H1 (cell line): Measurements from ENCODE around the gene SLC25A48. TPM values are rescaled to one million over a fixed set of nuclear protein-coding genes. Genes with fewer than 3 reads are reported as not detected.

Experiments used
- CTCF ChIA-PET: fragments of 300-600 bp; sonication (Branson Sonifier 250); formaldehyde crosslinking; loops from one replicate; lab custom pipeline; 2021; ENCODE audit not compliant: partially characterized antibody; lab: Charles Lee
- POLR2A ChIA-PET: fragments of 300-600 bp; sonication (Branson Sonifier 250); formaldehyde crosslinking; loops from one replicate; lab custom pipeline; 2021; ENCODE audit warnings: inconsistent platforms; ENCODE audit not compliant: partially characterized antibody; lab: Charles Lee
- DNase-seq, 2 experiments: peaks; one replicate each; pipeline versions ENCODE4 v3.0.0 to v3.0.0-alpha.2; 2010 to 2022; ENCODE audit warnings: low spot score in 2 of 2, low read depth in 1 of 2, mixed read lengths in 1 of 2
- FAIRE-seq: peaks from 2 replicates; lab custom pipeline; 2011; peaks lifted over from hg19 to GRCh38; lab: Jason Lieb, UNC
- H2AFZ ChIP-seq: 2 replicates; pipeline ENCODE4 v1.8.1; 2012; ENCODE audit warnings: low read length, inconsistent platforms
- H2AK5ac ChIP-seq: 2 replicates; pipeline ENCODE4 v1.6.1; 2013; ENCODE audit warnings: low read depth, low read length
- H2BK120ac ChIP-seq: replicated peaks from 2 replicates; pipeline ENCODE3; 2013; ENCODE audit warnings: low read depth, low read length, inconsistent platforms
- H2BK12ac ChIP-seq: 2 replicates; pipeline ENCODE4 v1.6.1; 2013; ENCODE audit warnings: low read depth, low read length
- H2BK15ac ChIP-seq: 2 replicates; pipeline ENCODE4 v1.6.1; 2013; ENCODE audit warnings: low read length
- H2BK20ac ChIP-seq: 2 replicates; pipeline ENCODE4 v1.6.1; 2013; ENCODE audit warnings: low read length
- H2BK5ac ChIP-seq: 2 replicates; pipeline ENCODE4 v1.6.1; 2013; ENCODE audit warnings: low read depth, low read length
- H3K14ac ChIP-seq: 2 replicates; pipeline ENCODE4 v1.6.1; 2013; ENCODE audit warnings: inconsistent platforms; ENCODE audit not compliant: insufficient read length
- H3K18ac ChIP-seq: 2 replicates; pipeline ENCODE4 v1.6.1; 2013; ENCODE audit warnings: low read length; ENCODE audit errors: extremely low read depth
- H3K23ac ChIP-seq: 2 replicates; pipeline ENCODE4 v1.6.1; 2013; ENCODE audit warnings: inconsistent platforms; ENCODE audit not compliant: insufficient read length
- H3K23me2 ChIP-seq: 2 replicates; pipeline ENCODE4 v1.6.1; 2013; ENCODE audit warnings: low read depth, low read length
- H3K27ac ChIP-seq: 2 replicates; pipeline ENCODE4 v1.6.1; 2011; ENCODE audit warnings: low read depth, low read length, inconsistent platforms
- H3K27me3 ChIP-seq, 4 experiments: replicated peaks in 1 of 4; 1 replicate in 1 of 4; 2 replicates in 3 of 4; pipeline versions ENCODE4 v1.6.1 to v1.8.1; 2011 to 2013; ENCODE audit warnings: low read length in 3 of 4, mild to moderate bottlenecking in 3 of 4, inconsistent platforms in 2 of 4, mixed read lengths in 2 of 4, moderate library complexity in 1 of 4; ENCODE audit not compliant: control insufficient read depth in 3 of 4, insufficient read depth in 3 of 4; ENCODE audit errors: extremely low read depth in 1 of 4
- H3K36me3 ChIP-seq, 4 experiments: 2 replicates each; pipeline versions ENCODE4 v1.6.1 to v1.8.1; 2011 to 2013; ENCODE audit warnings: mild to moderate bottlenecking in 4 of 4, low read length in 3 of 4, moderate library complexity in 2 of 4, control low read depth in 1 of 4, inconsistent platforms in 1 of 4; ENCODE audit not compliant: insufficient read depth in 4 of 4, control insufficient read depth in 2 of 4
- H3K4ac ChIP-seq: replicated peaks from 2 replicates; pipeline ENCODE3; 2013; ENCODE audit warnings: low read length, low read depth, mixed read lengths, inconsistent platforms; ENCODE audit not compliant: insufficient read length
- H3K4me1 ChIP-seq, 4 experiments: replicated peaks in 1 of 4; 1 replicate in 1 of 4; 2 replicates in 3 of 4; pipeline versions ENCODE4 v1.6.1 to v1.8.1; 2011 to 2013; ENCODE audit warnings: low read length in 3 of 4, inconsistent platforms in 2 of 4, mixed read lengths in 1 of 4; ENCODE audit not compliant: insufficient read depth in 4 of 4, control insufficient read depth in 3 of 4
- H3K4me2 ChIP-seq, 2 experiments: 2 replicates each; pipeline versions ENCODE4 v1.6.1 to v1.8.1; 2011 to 2013; ENCODE audit warnings: low read depth in 2 of 2, low read length in 2 of 2, control low read depth in 1 of 2, inconsistent platforms in 1 of 2, mild to moderate bottlenecking in 1 of 2; ENCODE audit not compliant: insufficient read depth in 1 of 2
- H3K4me3 ChIP-seq, 4 experiments: fragments of 200-600, 300-600 bp in 1 of 4; sonication (generic), shearing (Covaris generic), sonication (Bioruptor Twin) in 1 of 4; 2 replicates each; pipeline versions ENCODE4 v1.5.1 to v1.8.1; 2011 to 2016; ENCODE audit warnings: low read length in 4 of 4, low read depth in 3 of 4, control low read depth in 2 of 4, inconsistent platforms in 2 of 4, mild to moderate bottlenecking in 2 of 4, mixed read lengths in 1 of 4, moderate library complexity in 1 of 4; ENCODE audit not compliant: insufficient read depth in 2 of 4; ENCODE audit errors: extremely low read depth in 1 of 4
- H3K56ac ChIP-seq: replicated peaks from 2 replicates; pipeline ENCODE3; 2013; ENCODE audit warnings: low read depth, mild to moderate bottlenecking, mixed read lengths, low read length, inconsistent platforms; ENCODE audit not compliant: insufficient read length
- H3K79me1 ChIP-seq: 2 replicates; pipeline ENCODE4 v1.6.1; 2013; ENCODE audit warnings: low read depth, low read length, control low read depth
- H3K79me2 ChIP-seq, 2 experiments: 2 replicates each; pipeline versions ENCODE4 v1.6.1 to v1.8.1; 2012 to 2013; ENCODE audit warnings: low read length in 2 of 2, mild to moderate bottlenecking in 2 of 2, inconsistent platforms in 1 of 2; ENCODE audit not compliant: insufficient read depth in 2 of 2, control insufficient read depth in 1 of 2
- H3K9ac ChIP-seq, 4 experiments: replicated peaks in 1 of 4; 1 replicate in 1 of 4; 2 replicates in 3 of 4; pipeline versions ENCODE4 v1.6.1 to v1.8.1; 2011 to 2013; ENCODE audit warnings: low read depth in 3 of 4, low read length in 3 of 4, control low read depth in 2 of 4, mild to moderate bottlenecking in 2 of 4, moderate library complexity in 2 of 4, inconsistent platforms in 1 of 4; ENCODE audit errors: extremely low read depth in 1 of 4
- H3K9me3 ChIP-seq, 2 experiments: 2 replicates each; pipeline versions ENCODE4 v1.6.1 to v1.8.1; 2012 to 2013; ENCODE audit warnings: mild to moderate bottlenecking in 2 of 2, moderate library complexity in 2 of 2, control low read depth in 1 of 2, inconsistent platforms in 1 of 2, low read depth in 1 of 2, low read length in 1 of 2, mixed read lengths in 1 of 2; ENCODE audit not compliant: insufficient read depth in 2 of 2
- H4K20me1 ChIP-seq, 2 experiments: replicated peaks in 1 of 2; 2 replicates each; pipeline versions ENCODE3 to v1.8.1; 2011 to 2013; ENCODE audit warnings: inconsistent platforms in 2 of 2, low read length in 2 of 2, mild to moderate bottlenecking in 1 of 2; ENCODE audit not compliant: insufficient read depth in 2 of 2, control insufficient read depth in 1 of 2
- H4K5ac ChIP-seq: 2 replicates; pipeline ENCODE4 v1.6.1; 2013; ENCODE audit warnings: low read length, low read depth, mixed read lengths, inconsistent platforms; ENCODE audit not compliant: insufficient read length
- H4K8ac ChIP-seq: 2 replicates; pipeline ENCODE4 v1.8.0; 2013; ENCODE audit warnings: mild to moderate bottlenecking, moderate library complexity, low read length, inconsistent platforms; ENCODE audit not compliant: insufficient read depth; ENCODE audit errors: extremely low read depth
- H4K91ac ChIP-seq: replicated peaks from 2 replicates; pipeline ENCODE3; 2013; ENCODE audit warnings: low read length, mixed read lengths, inconsistent platforms; ENCODE audit not compliant: insufficient read length
- ASH2L ChIP-seq: fragments of 200-600, 300-600 bp; sonication (generic); IDR thresholded peaks from one replicate; pipeline ENCODE4 v1.7.1; 2017; ENCODE audit warnings: low read length
- EP300 ChIP-seq, 2 experiments: IDR thresholded peaks; 1 replicate in 1 of 2; 2 replicates in 1 of 2; pipeline ENCODE4 v1.6.1; 2011 to 2012; ENCODE audit warnings: low read depth in 2 of 2, low read length in 2 of 2, mild to moderate bottlenecking in 2 of 2, borderline replicate concordance in 1 of 2, inconsistent platforms in 1 of 2, moderate library complexity in 1 of 2
- GABPA ChIP-seq: IDR thresholded peaks from 2 replicates; pipeline ENCODE4 v1.6.1; 2011; ENCODE audit warnings: mild to moderate bottlenecking, low read length, moderate library complexity, borderline replicate concordance; ENCODE audit not compliant: insufficient read depth
- MAFK ChIP-seq: IDR thresholded peaks from 2 replicates; pipeline ENCODE4 v1.6.1; 2012; ENCODE audit warnings: low read depth, mild to moderate bottlenecking, improper control_type of control experiment, low read length
- POU5F1 ChIP-seq: IDR thresholded peaks from 2 replicates; pipeline ENCODE4 v1.6.1; 2011; ENCODE audit warnings: low read depth, mild to moderate bottlenecking, low read length, moderate library complexity
- RAD21 ChIP-seq, 2 experiments: IDR thresholded peaks in 1 of 2; conservative IDR thresholded peaks in 1 of 2; 2 replicates each; pipeline ENCODE4 v1.6.1; 2011; ENCODE audit warnings: low read depth in 2 of 2, low read length in 2 of 2, improper control_type of control experiment in 1 of 2, inconsistent platforms in 1 of 2, mild to moderate bottlenecking in 1 of 2, moderate library complexity in 1 of 2
- SP1 ChIP-seq: IDR thresholded peaks from 2 replicates; pipeline ENCODE4 v1.6.1; 2011; ENCODE audit warnings: low read depth, low read length
- TBP ChIP-seq: IDR thresholded peaks from 2 replicates; pipeline ENCODE4 v1.6.1; 2011; ENCODE audit warnings: low read depth, low read length, improper control_type of control experiment
- WGBS, 2 experiments: shearing (Covaris generic) in 1 of 2; methylation state at CpG; one replicate each; pipeline versions ENCODE4 v1.1.6 to v1.1.7; 2013 to 2015; ENCODE audit warnings: low lambda C conversion rate in 2 of 2, mixed read lengths in 2 of 2, inconsistent platforms in 1 of 2, low coverage in 1 of 2, missing lambda C conversion rate in 1 of 2; ENCODE audit not compliant: insufficient replicate concordance in 2 of 2, insufficient coverage in 1 of 2, insufficient read length in 1 of 2; ENCODE audit errors: extremely low coverage in 1 of 2, missing lambda C conversion rate in 1 of 2; 5-methylcytosine and 5-hydroxymethylcytosine counted together
- polyA plus RNA-seq, 7 experiments: library from polyadenylated mRNA; depleted of rRNA in 3 of 7; stranded (reverse) in 5 of 7; unstranded in 2 of 7; fragments of >200 nt in 5 of 7; fragments of 200-250 nt in 2 of 7; gene quantifications; 1 replicate in 5 of 7; 2 replicates in 1 of 7; 4 replicates in 1 of 7; pipeline versions ENCODE4 v1.2.1 to v1.2.3, GENCODE V29; 2011 to 2013; ENCODE audit warnings: missing spikeins in 2 of 7, mixed read lengths in 2 of 7
- total RNA-seq: library from RNA; stranded (reverse); fragmentation: NEBNext Ultra II Directional; extraction: Animal tissue kit (Norgen Biotek cat#: 25700); gene quantifications from 2 replicates; pipeline ENCODE4 v1.2.1, GENCODE V29; 2021

Gene SLC25A48
- total and polyA plus RNA-seq, 2 of the 8 experiments (the other 6 are each of a cell fraction or from before 2014, with no cell fraction given), result 1.3 to 1.8 TPM

GRCh38 chr5:135847976-135848375, 13.5 kb downstream of the SLC25A48 start:
- H3K56ac ChIP-seq, result no peak overlapping the region
- H4K8ac ChIP-seq, result no peak overlapping the region
- no peaks in the 10 kb centered on the region for H3K23me2 ChIP-seq
- no peak overlapping the region for H2BK15ac ChIP-seq
- H3K18ac ChIP-seq, result no peak overlapping the region
- H4K5ac ChIP-seq, result no peak overlapping the region
- TF ChIP-seq MAFK, result no peak
- no peak for TF ChIP-seq POU5F1
- no peak for TF ChIP-seq TBP
- no peak for TF ChIP-seq RAD21 (IDR thresholded peaks at IDR 0.05 in 1 of 2, conservative IDR thresholded peaks at IDR 0.05 in 1 of 2; ENCODE audit: low read depth in 2 of 2, low read length in 2 of 2)
- no peak for TF ChIP-seq GABPA
- TF ChIP-seq ASH2L, result no peak
- no peak for TF ChIP-seq SP1
- TF ChIP-seq EP300 (IDR thresholded peaks at IDR 0.05; ENCODE audit: borderline replicate concordance in 1 of 2, low read depth in 2 of 2, low read length in 2 of 2), result no peak
- H3K4me1 ChIP-seq, result no peaks in the 10 kb centered on the region
- H3K79me2 ChIP-seq, result no peaks in the 10 kb centered on the region
- no peak overlapping the region for H4K91ac ChIP-seq
- DNase-seq (no peak), FAIRE-seq (no peak)
- H3K9me3 ChIP-seq, result no peaks in the 10 kb centered on the region
- no peak overlapping the region for H2AFZ ChIP-seq
- H3K79me1 ChIP-seq, result no peaks in the 10 kb centered on the region
- H3K27ac ChIP-seq, result no peak overlapping the region
- H3K4ac ChIP-seq, result no peak overlapping the region
- H2BK120ac ChIP-seq, result no peak overlapping the region
- H3K4me2 ChIP-seq, result no peak overlapping the region
- no peak overlapping the region for H3K23ac ChIP-seq
- H2AK5ac ChIP-seq, result no peak overlapping the region
- H3K14ac ChIP-seq, result no peak overlapping the region
- H4K20me1 ChIP-seq, result no peaks in the 10 kb centered on the region
- no peaks in the 10 kb centered on the region for H3K27me3 ChIP-seq
- 85% methylated on average over 1 of the region's 1 CpG; no CpG with 5 or more reads in 1 of the 2 experiments for WGBS, 2 experiments
- no peak overlapping the region for H2BK5ac ChIP-seq
- ChIA-PET CTCF (no interaction called here), POLR2A (no interaction called here)
- no peak overlapping the region for H2BK20ac ChIP-seq
- H2BK12ac ChIP-seq, result no peak overlapping the region
- no peak overlapping the region for H3K4me3 ChIP-seq
- no peaks in the 10 kb centered on the region for H3K36me3 ChIP-seq
- H3K9ac ChIP-seq, result no peak overlapping the region
